ENCODE results near the gene RXRG.

Gene RXRG

DNA sequence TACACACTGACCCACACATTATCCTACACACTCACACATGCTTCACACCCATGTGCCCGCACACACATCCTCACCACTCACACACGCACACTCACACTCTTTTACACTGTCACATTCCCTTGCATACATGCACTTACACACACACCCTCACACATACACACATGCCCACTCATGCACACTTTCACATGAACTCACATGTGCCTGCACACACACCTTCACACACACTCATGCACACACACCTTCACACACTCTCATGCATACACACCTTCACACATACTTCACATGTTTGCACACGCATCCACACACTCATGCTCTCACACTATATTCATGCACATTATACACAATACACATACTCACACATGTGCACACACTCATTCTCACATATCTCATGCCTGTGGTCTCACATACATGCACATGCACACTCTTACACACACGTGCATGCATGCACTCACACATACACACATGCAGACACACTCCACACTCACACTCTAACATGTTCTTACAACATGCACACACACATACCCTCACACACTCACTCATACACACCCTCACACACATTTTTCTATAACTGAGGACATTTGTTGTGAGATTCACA lies 42.3 kb downstream of the RXRG start:
- TF ChIP-seq CTCF (IDR thresholded peaks at IDR 0.05; ENCODE audit: control extremely low read depth, extremely low read depth, low read depth, missing control alignments) = no peak
- POLR2A ChIA-PET = no interaction called here
- CTCF ChIA-PET = interaction anchor here (1.0 to 2.0 kb wide), 7 partner anchors 10 to 296 kb away, joined by 3 to 16 read pairs (median 6); partner anchors contain the start of gene ALDH9A1
- no peak for DNase-seq (ENCODE audit: extremely low spot score)

DNA sequence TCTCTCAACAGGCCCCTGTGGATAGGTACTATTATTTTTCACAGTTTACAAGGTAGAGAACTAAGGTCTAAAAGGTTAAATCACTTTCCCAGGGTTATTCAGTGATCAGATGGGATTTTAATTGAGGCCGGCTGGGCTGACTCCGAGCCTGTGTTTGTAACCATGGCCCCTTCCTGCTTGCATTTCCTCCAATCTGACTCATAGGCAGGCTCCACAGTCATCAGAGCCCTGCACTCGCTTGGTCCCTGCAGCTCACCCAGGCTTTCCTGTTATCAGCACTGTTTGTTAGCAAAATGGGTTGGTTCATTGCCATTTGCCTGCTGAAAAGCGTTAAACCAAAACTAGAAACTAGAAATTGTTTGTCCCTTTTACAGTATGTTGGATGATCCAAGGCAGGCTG lies 47.0 kb downstream of the RXRG start:
- no peak for TF ChIP-seq CTCF (IDR thresholded peaks at IDR 0.05; ENCODE audit: control extremely low read depth, extremely low read depth, low read depth, missing control alignments)
- POLR2A ChIA-PET = no interaction called here
- CTCF ChIA-PET = interaction anchor here (0.7 to 8.3 kb wide), 4 partner anchors 12 to 194 kb away, joined by 4 to 120 read pairs (median 22); no protein-coding TSS in a partner anchor
- DNase-seq (ENCODE audit: extremely low spot score) = no peak

GRCh38 chr1:165395901-165396300 lies 49.0 kb downstream of the RXRG start:
- no peak for DNase-seq (ENCODE audit: extremely low spot score)
- TF ChIP-seq CTCF (IDR thresholded peaks at IDR 0.05; ENCODE audit: control extremely low read depth, extremely low read depth, low read depth, missing control alignments) = no peak
- CTCF ChIA-PET = interaction anchor here (0.9 to 8.3 kb wide), 8 partner anchors 9 to 519 kb away, joined by 3 to 120 read pairs (median 5); no protein-coding TSS in a partner anchor
- POLR2A ChIA-PET = no interaction called here

DNA sequence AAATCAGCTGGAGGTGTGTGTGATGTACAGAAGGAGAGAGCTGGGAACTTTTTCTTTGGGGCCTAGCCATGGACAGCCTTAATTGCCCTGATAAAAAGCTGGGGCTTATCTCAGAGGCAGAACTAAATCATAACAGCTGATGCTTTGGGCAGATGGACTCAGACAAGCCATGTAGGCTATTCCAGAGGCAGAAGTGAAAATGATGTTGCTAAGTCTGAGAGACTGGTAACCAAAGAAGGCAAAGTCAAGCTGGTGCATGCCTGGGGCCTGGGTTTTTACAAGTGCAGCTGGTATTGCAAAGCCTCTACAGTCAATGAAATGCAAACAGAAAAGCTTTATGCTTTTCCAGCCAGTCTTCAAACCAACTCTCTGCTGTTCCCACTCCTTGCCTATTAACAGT lies 49.4 kb downstream of the RXRG start:
- POLR2A ChIA-PET = no interaction called here
- CTCF ChIA-PET = interaction anchor here (0.9 to 8.3 kb wide), 9 partner anchors 10 to 519 kb away, joined by 3 to 120 read pairs (median 5); no protein-coding TSS in a partner anchor
- DNase-seq (ENCODE audit: extremely low spot score) = no peak
- TF ChIP-seq CTCF (IDR thresholded peaks at IDR 0.05; ENCODE audit: control extremely low read depth, extremely low read depth, low read depth, missing control alignments) = no peak

GRCh38 chr1:165392634-165393571 lies 52.0 kb downstream of the RXRG start:
- TF ChIP-seq CTCF (IDR thresholded peaks at IDR 0.05; ENCODE audit: control extremely low read depth, extremely low read depth, low read depth, missing control alignments) = peak; percentile 89
- ChIA-PET POLR2A (no interaction called here), CTCF (interaction anchor here (0.8 to 8.3 kb wide), 34 partner anchors 8 to 522 kb away, joined by 3 to 120 read pairs (median 4); no protein-coding TSS in a partner anchor)
- peak; percentile 86 for DNase-seq (ENCODE audit: extremely low spot score)

DNA sequence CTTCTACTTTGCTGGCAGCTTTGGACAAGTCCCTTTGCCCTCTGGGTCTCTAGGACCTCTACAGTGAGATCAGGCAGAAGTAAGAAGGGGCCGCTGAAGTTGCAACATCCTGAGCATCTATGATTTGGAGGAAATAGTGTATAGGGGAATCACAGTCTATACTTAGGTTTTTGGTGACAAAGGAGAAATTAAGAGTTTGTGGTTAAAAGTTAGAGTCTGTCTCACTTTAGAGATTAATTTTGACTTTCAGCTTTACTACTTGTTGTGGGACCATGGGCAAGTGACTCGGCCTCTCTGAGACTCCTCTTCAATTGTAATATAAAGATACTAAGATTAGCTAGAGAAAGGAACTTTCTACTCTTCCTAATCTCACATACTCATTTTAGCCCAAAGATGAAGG lies 55.3 kb downstream of the RXRG start:
- TF ChIP-seq CTCF (IDR thresholded peaks at IDR 0.05; ENCODE audit: control extremely low read depth, extremely low read depth, low read depth, missing control alignments) = no peak
- POLR2A ChIA-PET = no interaction called here
- CTCF ChIA-PET = interaction anchor here (0.9 to 3.6 kb wide), 6 partner anchors 13 to 536 kb away, joined by 3 to 12 read pairs (median 4); no protein-coding TSS in a partner anchor
- no peak for DNase-seq (ENCODE audit: extremely low spot score)
